Astrocyte of the cerebellum (primary cell): ENCODE results near the gene MIF.

Source experiments
- DNase-seq: peaks from one replicate; pipeline ENCODE4 v3.0.0-alpha.2; 2011; ENCODE audit warnings: low read depth
- H3K4me3 ChIP-seq: 2 replicates; pipeline ENCODE4 v1.5.1; 2011; ENCODE audit warnings: mild to moderate bottlenecking, low read depth, low read length, moderate library complexity
- CTCF ChIP-seq: IDR thresholded peaks from 2 replicates; pipeline ENCODE4 v1.5.1; 2012; ENCODE audit warnings: low read length, low read depth, moderate library complexity, mild to moderate bottlenecking; ENCODE audit errors: missing control alignments
- in situ Hi-C: cut with HindIII; loops from 2 replicates; pipeline ENCODE4 v1.10.0; 2017; ENCODE audit warnings: low sequenced_read_pairs

MIF gene

GRCh38 chr22:23877566-23877965, 16.6 kb upstream of the MIF start:
- no peak for TF ChIP-seq CTCF
- in situ Hi-C loops: no loop called here
- DNase-seq: no peak
- H3K4me3 ChIP-seq: no peak overlapping the region

- no peak overlapping the region for H3K4me3 ChIP-seq
- no peak for TF ChIP-seq CTCF
- in situ Hi-C loops: no loop called here
- no peak for DNase-seq
Measured at GRCh38 chr22:23878219-23878618, 16.0 kb upstream of the MIF start.

- TF ChIP-seq CTCF: no peak
- in situ Hi-C loops: no loop called here
- no peak for DNase-seq
- H3K4me3 ChIP-seq: no peak overlapping the region
Measured at GRCh38 chr22:23882370-23882769, 11.8 kb upstream of the MIF start.

GRCh38 chr22:23883658-23884057, 10.5 kb upstream of the MIF start:
- in situ Hi-C loops: no loop called here
- DNase-seq: no peak
- no peak for TF ChIP-seq CTCF
- H3K4me3 ChIP-seq: no peak overlapping the region

- in situ Hi-C loops: no loop called here
- no peak for TF ChIP-seq CTCF
- no peak overlapping the region for H3K4me3 ChIP-seq
Measured at GRCh38 chr22:23884140-23884539, 10.0 kb upstream of the MIF start.

GRCh38 chr22:23888615-23889401, 5.4 kb upstream of the MIF start:
- peak; percentile 16 for TF ChIP-seq CTCF
- no peak overlapping the region for H3K4me3 ChIP-seq
- in situ Hi-C loops: no loop called here
- no peak for DNase-seq

More at GRCh38 chr22:23884140-23884539, 10.0 kb upstream of the MIF start:
- no peak for DNase-seq
